Activated gamma-delta T cell treated with anti-CD3 and anti-CD28 coated beads, Interleukin-2, amount 50 U/mL, for 16 hours (primary cell): Measurements from ENCODE around the gene DGKE.

Source experiments
- DNase-seq: peaks from one replicate; pipeline ENCODE4 v3.0.0-alpha.2; 2020; ENCODE audit warnings: low read depth

The DGKE gene

GRCh38 chr17:56849131-56849530, 15.2 kb downstream of the DGKE start:
- no peak for DNase-seq

GRCh38 chr17:56850591-56850990, 16.6 kb downstream of the DGKE start:
- no peak for DNase-seq

- DNase-seq = no peak
Observed at GRCh38 chr17:56851008-56851407, 17.1 kb downstream of the DGKE start.

- DNase-seq = no peak
Observed at GRCh38 chr17:56861899-56862298, 27.9 kb downstream of the DGKE start.

GRCh38 chr17:56863974-56864373, 30.0 kb downstream of the DGKE start:
- DNase-seq = no peak

- DNase-seq = no peak
Observed at GRCh38 chr17:56866076-56866475, 32.1 kb downstream of the DGKE start.

GRCh38 chr17:56866496-56866895, 32.5 kb downstream of the DGKE start:
- no peak for DNase-seq

GRCh38 chr17:56867948-56868376, 34.0 kb downstream of the DGKE start:
- DNase-seq = no peak

- DNase-seq = no peak
Observed at GRCh38 chr17:56868716-56869115, 34.8 kb downstream of the DGKE start.

- DNase-seq = no peak
Observed at GRCh38 chr17:56870081-56870651, 36.2 kb downstream of the DGKE start.

GRCh38 chr17:56876766-56877179, 42.8 kb downstream of the DGKE start:
- no peak for DNase-seq

GRCh38 chr17:56879280-56879679, 45.3 kb downstream of the DGKE start:
- DNase-seq = no peak

GRCh38 chr17:56880133-56880532, 46.2 kb downstream of the DGKE start:
- no peak for DNase-seq

- DNase-seq = no peak
Observed at GRCh38 chr17:56880571-56880970, 46.6 kb downstream of the DGKE start.

- DNase-seq = no peak
Observed at GRCh38 chr17:56881685-56882295, 47.8 kb downstream of the DGKE start.

- no peak for DNase-seq
Observed at GRCh38 chr17:56883616-56884015, 49.7 kb downstream of the DGKE start.

- DNase-seq = no peak
Observed at GRCh38 chr17:56884483-56885311, 50.7 kb downstream of the DGKE start.

- no peak for DNase-seq
Observed at GRCh38 chr17:56885312-56885657, 51.3 kb downstream of the DGKE start.

- DNase-seq = no peak
Observed at GRCh38 chr17:56886288-56886731, 52.4 kb downstream of the DGKE start.

- no peak for DNase-seq
Observed at GRCh38 chr17:56887105-56887504, 53.2 kb downstream of the DGKE start.

GRCh38 chr17:56887552-56888467, 53.9 kb downstream of the DGKE start:
- DNase-seq = no peak

GRCh38 chr17:56890390-56890789, 56.4 kb downstream of the DGKE start:
- DNase-seq = no peak
